Measurements from ENCODE around the gene TOR1A. TPM values are rescaled to one million over a fixed set of nuclear protein-coding genes. Genes with fewer than 3 reads are reported as not detected.
A peak's percentile ranks its signal among the peaks of the same experiment; 100 is the strongest.

Gene TOR1A
- total RNA-seq, 1 experiment from 2014 or later = 24.4 TPM

GRCh38 chr9:129803676-129804060 is 20.3 kb downstream of the TOR1A start:
- ChIA-PET CTCF (no interaction called here), POLR2A (no interaction called here), RAD21 (ENCODE audit: low non-redundant PET in 1 of 2, low total read pairs in 2 of 2, uncharacterized antibody in 2 of 2, unreplicated experiment in 2 of 2) (no interaction called here)
- Histone ChIP-seq H3K9me2 (ENCODE audit: insufficient read depth) (no peaks in the 10 kb centered on the region), H3K27ac (ENCODE audit: low read depth, low read length) (peak overlapping the region; percentile 39; the same call in 1 of the 2 replicates), H3K79me2 (ENCODE audit: insufficient read depth, low read length) (peaks cover 17% of the 10 kb centered on the region; the same call in 1 of the 2 replicates), H3K4me2 (ENCODE audit: low read length) (peak overlapping the region; percentile 84), H3K27me3 (ENCODE audit: insufficient read depth, low read length) (no peaks in the 10 kb centered on the region), H3K9me3 (ENCODE audit: control insufficient read depth in 1 of 2, insufficient read depth in 1 of 2, low read depth in 1 of 2, low read length in 2 of 2) (no peaks in the 10 kb centered on the region), H3K4me1 (ENCODE audit: control insufficient read depth in 1 of 2, insufficient read depth in 2 of 2, low read length in 2 of 2) (peaks cover 4 to 8% of the 10 kb centered on the region in 2 experiments; a peak in 3 of 4 replicates), H3K4me3 (replicated peaks in 1 of 2; ENCODE audit: low read depth in 1 of 2, low read length in 2 of 2) (peak overlapping the region; percentile 76 to 88), H3K9ac (ENCODE audit: low read length) (peak overlapping the region; percentile 73), H4K20me1 (ENCODE audit: insufficient read depth) (no peaks in the 10 kb centered on the region), H3K36me3 (ENCODE audit: control insufficient read depth in 1 of 2, insufficient read depth in 2 of 2, low read length in 2 of 2) (peaks cover 0 to 5% of the 10 kb centered on the region in 2 experiments; a peak in 2 of 4 replicates), H2AFZ (ENCODE audit: low read depth, low read length, poor library complexity, severe bottlenecking) (no peak overlapping the region)
- ATAC-seq (0 out of 2 replicates have a peak, but pooled peaks have one; percentile 4), DNase-seq (ENCODE audit: low read depth, low spot score) (no peak)
- intact Hi-C loops (cut with micrococcal nuclease) = no loop called here
- BruUV-seq (replicated peaks) = no TSS peak
- TF ChIP-seq SIN3A (IDR thresholded peaks at IDR 0.05; ENCODE audit: low read depth) (0 out of 2 replicates have a peak, but pooled peaks have one; percentile 9), EGR1 (IDR thresholded peaks at IDR 0.05; ENCODE audit: low read depth) (no peak), SRF (IDR thresholded peaks at IDR 0.05; ENCODE audit: low read depth) (no peak), ATF3 (IDR thresholded peaks at IDR 0.05) (no peak)

- Histone ChIP-seq H3K27me3 (ENCODE audit: insufficient read depth, low read length) (no peaks in the 10 kb centered on the region), H3K4me3 (replicated peaks in 1 of 2; ENCODE audit: low read depth in 1 of 2, low read length in 2 of 2) (peak within 1 kb of the TSS; percentile 76 to 88), H3K36me3 (ENCODE audit: control insufficient read depth in 1 of 2, insufficient read depth in 2 of 2, low read length in 2 of 2) (peaks cover 0 to 5% of the 10 kb centered on the region in 2 experiments; a peak in 2 of 4 replicates), H2AFZ (ENCODE audit: low read depth, low read length, poor library complexity, severe bottlenecking) (no peak within 1 kb of the TSS), H3K9me3 (ENCODE audit: control insufficient read depth in 1 of 2, insufficient read depth in 1 of 2, low read depth in 1 of 2, low read length in 2 of 2) (no peaks in the 10 kb centered on the region), H3K4me1 (ENCODE audit: control insufficient read depth in 1 of 2, insufficient read depth in 2 of 2, low read length in 2 of 2) (peaks cover 4 to 8% of the 10 kb centered on the region in 2 experiments; a peak in 3 of 4 replicates), H4K20me1 (ENCODE audit: insufficient read depth) (no peaks in the 10 kb centered on the region), H3K9me2 (ENCODE audit: insufficient read depth) (no peaks in the 10 kb centered on the region), H3K79me2 (ENCODE audit: insufficient read depth, low read length) (peaks cover 17% of the 10 kb centered on the region; the same call in 1 of the 2 replicates), H3K9ac (ENCODE audit: low read length) (peak within 1 kb of the TSS; percentile 73), H3K27ac (ENCODE audit: low read depth, low read length) (peak within 1 kb of the TSS; percentile 39), H3K4me2 (ENCODE audit: low read length) (peak within 1 kb of the TSS; percentile 84)
- ChIA-PET POLR2A (interaction anchor here (0.6 kb wide), 1 partner anchor 8 kb away, joined by 3 read pairs; no protein-coding TSS in a partner anchor), CTCF (no interaction called here), RAD21 (ENCODE audit: low non-redundant PET in 1 of 2, low total read pairs in 2 of 2, uncharacterized antibody in 2 of 2, unreplicated experiment in 2 of 2) (no interaction called here)
- BruUV-seq (replicated peaks) = no TSS peak
- intact Hi-C loops (cut with micrococcal nuclease) = no loop called here
- ATAC-seq (peak; percentile 93), DNase-seq (ENCODE audit: low read depth, low spot score) (peak; percentile 81)
- TF ChIP-seq ELF1 (IDR thresholded peaks at IDR 0.05; ENCODE audit: borderline replicate concordance, low read depth) (no peak; the same call in 1 of the 2 replicates), ZFX (IDR thresholded peaks at IDR 0.05) (peak; percentile 52; the same call in 1 of the 2 replicates), POLR2A (IDR thresholded peaks at IDR 0.05; ENCODE audit: borderline replicate concordance, extremely low read depth, insufficient read depth, insufficient read length) (peak; percentile 45), ZNF274 (IDR thresholded peaks at IDR 0.05; ENCODE audit: low read depth, low read length) (no peak), ZBTB33 (IDR thresholded peaks at IDR 0.05; ENCODE audit: extremely low read depth, insufficient replicate concordance, low read length) (no peak), CEBPB (IDR thresholded peaks at IDR 0.05; ENCODE audit: low read depth) (no peak), MAX (IDR thresholded peaks at IDR 0.05) (peak; percentile 69), CTCF (IDR thresholded peaks at IDR 0.05 in 2 of 3, conservative IDR thresholded peaks at IDR 0.05 in 1 of 3; ENCODE audit: borderline replicate concordance in 1 of 3, insufficient read depth in 1 of 3, low read depth in 2 of 3, low read length in 2 of 3) (no peak), POLR2AphosphoS5 (IDR thresholded peaks at IDR 0.05; ENCODE audit: low read depth, low read length) (peak; percentile 95), SIN3A (IDR thresholded peaks at IDR 0.05; ENCODE audit: low read depth) (peak; percentile 85), YY1 (IDR thresholded peaks at IDR 0.05; ENCODE audit: extremely low read depth, insufficient replicate concordance, low read depth, low read length) (peak; percentile 99)
These were observed 20.9 kb downstream of the TOR1A start, which contains the start of gene TOR1B for GRCh38 chr9:129802833-129803675. TSS of gene TOR1B (plus strand) at chr9:129803184. CDS start at chr9:129803213, 29 bp downstream.
